RWPE2 (cell line): Measurements from ENCODE around the gene EPG5.

ENCODE experiments used
- ATAC-seq: fragments of 200-7000 bp; cut with Tn5 transposase; 3 replicates; pipeline ENCODE4 v1.9.1; 2021; ENCODE audit warnings: low read depth
- DNase-seq: peaks from one replicate; pipeline ENCODE4 v3.0.0-alpha.2; 2020; ENCODE audit warnings: low spot score
- H3K27ac ChIP-seq: fragments of 450-650 bp; 2 replicates; pipeline ENCODE4 v1.5.1; 2017; ENCODE audit warnings: mild to moderate bottlenecking; ENCODE audit not compliant: poor library complexity, severe bottlenecking
- H3K27me3 ChIP-seq: fragments of 250-450 bp; sonication (Bioruptor Pico); 2 replicates; pipeline ENCODE4 v1.5.1; 2021; ENCODE audit warnings: mild to moderate bottlenecking, moderate library complexity; ENCODE audit not compliant: insufficient read depth, poor library complexity, severe bottlenecking
- H3K36me3 ChIP-seq: fragments of 250-450 bp; sonication (Bioruptor Pico); 2 replicates; pipeline ENCODE4 v1.5.1; 2020; ENCODE audit warnings: low read depth, mild to moderate bottlenecking, moderate library complexity
- H3K4me1 ChIP-seq: fragments of 250-450 bp; sonication (Bioruptor Pico); 2 replicates; pipeline ENCODE4 v1.5.1; 2021; ENCODE audit warnings: mild to moderate bottlenecking, moderate library complexity; ENCODE audit not compliant: insufficient read depth, poor library complexity, severe bottlenecking
- H3K4me3 ChIP-seq: fragments of 250-450 bp; sonication (Bioruptor Pico); 2 replicates; pipeline ENCODE4 v1.5.1; 2021; ENCODE audit warnings: mild to moderate bottlenecking, moderate library complexity; ENCODE audit not compliant: severe bottlenecking
- H3K9me3 ChIP-seq: fragments of 250-450 bp; sonication (Bioruptor Pico); 2 replicates; pipeline ENCODE4 v1.5.1; 2021; ENCODE audit warnings: mild to moderate bottlenecking, moderate library complexity; ENCODE audit not compliant: severe bottlenecking
- TF ChIP-seq, protein P1 (sequence below): fragments of 450-650 bp; IDR thresholded peaks from one replicate; pipeline ENCODE4 v1.5.1; 2017; ENCODE audit warnings: mild to moderate bottlenecking, moderate library complexity; ENCODE audit not compliant: poor library complexity, severe bottlenecking

The EPG5 gene

DNA sequence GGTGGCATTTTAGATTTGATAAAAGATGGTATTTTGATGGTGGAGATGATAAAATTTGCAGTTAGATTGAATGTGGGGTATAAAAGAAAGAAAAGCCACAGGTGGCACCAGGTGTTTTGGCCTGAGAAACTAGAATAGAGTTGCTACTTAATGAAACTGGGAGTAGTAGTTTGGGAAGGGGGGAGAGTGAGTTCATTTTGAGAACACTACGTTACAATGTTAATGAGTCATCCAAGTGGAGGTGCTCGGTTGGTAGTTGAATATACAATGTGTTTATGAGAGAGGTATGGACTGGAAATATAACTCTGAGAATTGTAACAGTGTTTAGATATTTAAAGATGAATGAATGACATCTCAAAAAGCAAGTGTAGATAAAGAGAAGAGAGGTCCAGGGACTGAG is 26.4 kb downstream of the EPG5 start:
- H3K27ac ChIP-seq, result no peak overlapping the region

GRCh38 chr18:45939236-45939635 is 27.9 kb downstream of the EPG5 start:
- H3K27me3 ChIP-seq, result no peaks in the 10 kb centered on the region
- H3K4me1 ChIP-seq, result no peaks in the 10 kb centered on the region
- TF ChIP-seq, protein P1, sequence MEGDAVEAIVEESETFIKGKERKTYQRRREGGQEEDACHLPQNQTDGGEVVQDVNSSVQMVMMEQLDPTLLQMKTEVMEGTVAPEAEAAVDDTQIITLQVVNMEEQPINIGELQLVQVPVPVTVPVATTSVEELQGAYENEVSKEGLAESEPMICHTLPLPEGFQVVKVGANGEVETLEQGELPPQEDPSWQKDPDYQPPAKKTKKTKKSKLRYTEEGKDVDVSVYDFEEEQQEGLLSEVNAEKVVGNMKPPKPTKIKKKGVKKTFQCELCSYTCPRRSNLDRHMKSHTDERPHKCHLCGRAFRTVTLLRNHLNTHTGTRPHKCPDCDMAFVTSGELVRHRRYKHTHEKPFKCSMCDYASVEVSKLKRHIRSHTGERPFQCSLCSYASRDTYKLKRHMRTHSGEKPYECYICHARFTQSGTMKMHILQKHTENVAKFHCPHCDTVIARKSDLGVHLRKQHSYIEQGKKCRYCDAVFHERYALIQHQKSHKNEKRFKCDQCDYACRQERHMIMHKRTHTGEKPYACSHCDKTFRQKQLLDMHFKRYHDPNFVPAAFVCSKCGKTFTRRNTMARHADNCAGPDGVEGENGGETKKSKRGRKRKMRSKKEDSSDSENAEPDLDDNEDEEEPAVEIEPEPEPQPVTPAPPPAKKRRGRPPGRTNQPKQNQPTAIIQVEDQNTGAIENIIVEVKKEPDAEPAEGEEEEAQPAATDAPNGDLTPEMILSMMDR, result no peak
- H3K4me3 ChIP-seq, result no peak overlapping the region
- peaks cover 78% of the 10 kb centered on the region for H3K36me3 ChIP-seq
- H3K9me3 ChIP-seq, result no peaks in the 10 kb centered on the region
- ATAC-seq (no peak), DNase-seq (no peak)
- no peak overlapping the region for H3K27ac ChIP-seq

More for the DNA sequence above, 26.4 kb downstream of the EPG5 start:
- DNase-seq (no peak), ATAC-seq (no peak)
- H3K9me3 ChIP-seq, result no peaks in the 10 kb centered on the region
- H3K36me3 ChIP-seq, result peaks cover 80% of the 10 kb centered on the region
- no peak overlapping the region for H3K4me3 ChIP-seq
- H3K27me3 ChIP-seq, result no peaks in the 10 kb centered on the region
- TF ChIP-seq, protein P1, result no peak
- H3K4me1 ChIP-seq, result no peaks in the 10 kb centered on the region

DNA sequence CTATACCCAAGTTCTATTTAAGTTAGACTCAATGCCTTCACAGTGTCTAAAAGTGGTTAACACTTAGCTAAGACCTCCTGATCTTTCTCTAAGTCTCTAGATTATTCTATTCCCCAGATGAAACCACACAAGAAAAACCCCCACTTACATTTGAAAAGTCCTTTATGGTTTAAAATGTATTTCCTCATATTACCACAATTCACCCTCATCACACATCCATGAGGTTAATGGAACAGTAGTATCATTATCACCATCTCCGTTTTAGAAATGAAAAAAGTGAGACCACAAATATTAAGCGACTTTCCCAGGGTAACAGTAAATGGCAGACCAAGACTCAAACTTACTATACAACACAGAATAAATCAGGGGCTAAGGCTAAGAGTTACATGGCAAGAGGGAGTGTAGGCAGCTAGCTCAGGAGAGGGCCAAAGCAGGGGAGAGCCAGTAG is 28.6 kb downstream of the EPG5 start:
- H3K9me3 ChIP-seq, result no peaks in the 10 kb centered on the region
- TF ChIP-seq, protein P1, result no peak
- peaks cover 76% of the 10 kb centered on the region for H3K36me3 ChIP-seq
- no peaks in the 10 kb centered on the region for H3K4me1 ChIP-seq
- no peak overlapping the region for H3K4me3 ChIP-seq
- ATAC-seq, result no peak
- no peaks in the 10 kb centered on the region for H3K27me3 ChIP-seq
- DNase-seq, result no peak
- no peak overlapping the region for H3K27ac ChIP-seq

DNA sequence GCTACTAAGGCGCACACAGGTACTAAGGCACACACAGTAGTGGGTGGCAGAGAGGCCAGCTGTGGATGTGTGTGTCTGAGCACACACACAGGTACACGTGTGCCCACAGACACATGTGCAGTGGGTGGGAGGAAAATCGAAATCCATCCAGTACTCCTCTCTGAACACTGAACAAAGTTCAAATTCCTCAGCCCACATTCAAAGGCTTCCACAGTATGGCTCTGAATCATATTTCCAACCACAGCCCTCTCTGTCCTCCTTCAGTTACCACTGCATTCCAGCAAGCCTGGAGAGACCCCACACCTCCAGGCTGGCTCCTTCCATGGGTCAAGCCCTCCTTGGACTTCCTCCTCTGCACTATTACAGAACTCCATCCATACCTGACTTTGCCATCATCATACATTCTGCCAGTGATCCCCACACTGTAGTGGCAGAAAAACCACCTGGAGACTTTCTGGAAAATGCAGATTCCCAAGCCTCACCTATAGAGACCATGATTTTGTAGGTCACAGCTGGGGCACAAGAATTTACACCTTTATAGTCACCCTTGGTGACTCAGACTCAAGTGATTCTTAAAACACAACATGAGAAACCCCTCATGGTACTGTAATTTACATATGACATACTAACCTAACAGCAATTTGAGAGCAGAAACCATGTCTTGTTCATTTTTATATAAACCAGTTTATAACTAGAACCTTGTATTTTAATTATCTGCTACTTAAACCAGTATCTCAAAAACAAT is 31.4 kb downstream of the EPG5 start:
- DNase-seq (no peak), ATAC-seq (no peak)
- peaks cover 76% of the 10 kb centered on the region for H3K36me3 ChIP-seq
- H3K27ac ChIP-seq, result no peak overlapping the region
- no peaks in the 10 kb centered on the region for H3K9me3 ChIP-seq
- no peak overlapping the region for H3K4me3 ChIP-seq
- TF ChIP-seq, protein P1, result no peak
- no peaks in the 10 kb centered on the region for H3K4me1 ChIP-seq
- H3K27me3 ChIP-seq, result no peaks in the 10 kb centered on the region

GRCh38 chr18:45932708-45933107 is 34.4 kb downstream of the EPG5 start:
- no peak for ATAC-seq

More at GRCh38 chr18:45932708-45933107, 34.4 kb downstream of the EPG5 start:
- H3K9me3 ChIP-seq, result no peaks in the 10 kb centered on the region
- no peaks in the 10 kb centered on the region for H3K4me1 ChIP-seq
- TF ChIP-seq, protein P1, result no peak
- H3K36me3 ChIP-seq, result peaks cover 85% of the 10 kb centered on the region
- no peak overlapping the region for H3K27ac ChIP-seq
- H3K27me3 ChIP-seq, result no peaks in the 10 kb centered on the region
- DNase-seq, result no peak
- H3K4me3 ChIP-seq, result no peak overlapping the region
